Measurements from ENCODE around the gene UGT1A10.

DNA sequence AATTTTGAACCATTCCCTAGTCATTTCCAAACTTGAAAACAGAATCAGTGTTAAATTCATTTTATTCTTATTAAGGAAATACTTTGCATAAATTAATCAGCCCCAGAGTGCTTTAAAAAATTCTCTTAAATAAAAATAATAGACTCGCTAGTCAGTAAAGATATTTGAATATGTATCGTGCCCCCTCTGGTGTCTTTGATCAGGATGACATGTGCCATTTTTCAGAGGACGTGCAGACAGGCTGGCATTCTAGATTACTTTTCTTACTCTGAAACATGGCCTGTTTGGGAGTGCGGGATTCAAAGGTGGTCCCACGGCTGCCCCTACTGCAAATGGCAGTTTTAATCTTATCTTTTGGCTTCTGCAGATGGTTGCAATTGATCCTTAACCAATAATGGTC, 136.3 kb downstream of the UGT1A10 start:
- no peak for TF ChIP-seq EZH2 (IDR thresholded peaks at IDR 0.05; ENCODE audit: borderline replicate concordance, low read length)
- TF ChIP-seq, protein P1, sequence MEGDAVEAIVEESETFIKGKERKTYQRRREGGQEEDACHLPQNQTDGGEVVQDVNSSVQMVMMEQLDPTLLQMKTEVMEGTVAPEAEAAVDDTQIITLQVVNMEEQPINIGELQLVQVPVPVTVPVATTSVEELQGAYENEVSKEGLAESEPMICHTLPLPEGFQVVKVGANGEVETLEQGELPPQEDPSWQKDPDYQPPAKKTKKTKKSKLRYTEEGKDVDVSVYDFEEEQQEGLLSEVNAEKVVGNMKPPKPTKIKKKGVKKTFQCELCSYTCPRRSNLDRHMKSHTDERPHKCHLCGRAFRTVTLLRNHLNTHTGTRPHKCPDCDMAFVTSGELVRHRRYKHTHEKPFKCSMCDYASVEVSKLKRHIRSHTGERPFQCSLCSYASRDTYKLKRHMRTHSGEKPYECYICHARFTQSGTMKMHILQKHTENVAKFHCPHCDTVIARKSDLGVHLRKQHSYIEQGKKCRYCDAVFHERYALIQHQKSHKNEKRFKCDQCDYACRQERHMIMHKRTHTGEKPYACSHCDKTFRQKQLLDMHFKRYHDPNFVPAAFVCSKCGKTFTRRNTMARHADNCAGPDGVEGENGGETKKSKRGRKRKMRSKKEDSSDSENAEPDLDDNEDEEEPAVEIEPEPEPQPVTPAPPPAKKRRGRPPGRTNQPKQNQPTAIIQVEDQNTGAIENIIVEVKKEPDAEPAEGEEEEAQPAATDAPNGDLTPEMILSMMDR (conservative IDR thresholded peaks at IDR 0.05 in 1 of 2, IDR thresholded peaks at IDR 0.05 in 1 of 2; ENCODE audit: extremely low read depth in 1 of 2, insufficient read depth in 1 of 2, low read depth in 1 of 2, low read length in 2 of 2) = no peak

Measured in mammary epithelial cell (primary cell).